HFFc6 (cell line): ENCODE measurements around the gene ATXN10. TPM values are rescaled to one million over a fixed set of nuclear protein-coding genes. Genes with fewer than 3 reads are reported as not detected.

Experiments
- DNase-seq: peaks from one replicate; pipeline ENCODE4 v3.0.0-alpha.2; 2018
- H3K27ac Mint-ChIP-seq: 2 replicates; pipeline ENCODE4 v1.8.0; 2020; ENCODE audit warnings: mild to moderate bottlenecking, mixed read lengths
- H3K27me3 Mint-ChIP-seq: 2 replicates; pipeline ENCODE4 v1.8.0; 2021; ENCODE audit warnings: mild to moderate bottlenecking, moderate library complexity, mixed read lengths; ENCODE audit not compliant: insufficient read depth
- H3K36me3 Mint-ChIP-seq: 2 replicates; pipeline ENCODE4 v1.8.0; 2021; ENCODE audit warnings: low read depth, mixed read lengths
- H3K4me1 Mint-ChIP-seq: 2 replicates; pipeline ENCODE4 v1.8.0; 2020; ENCODE audit warnings: low read depth, mixed read lengths
- H3K4me3 Mint-ChIP-seq: 2 replicates; pipeline ENCODE4 v1.8.0; 2020; ENCODE audit warnings: mild to moderate bottlenecking, moderate library complexity, mixed read lengths
- H3K9me3 Mint-ChIP-seq: 2 replicates; pipeline ENCODE4 v1.8.0; 2020; ENCODE audit warnings: mild to moderate bottlenecking, mixed read lengths
- total RNA-seq, 6 experiments: library from RNA; stranded (reverse); fragmentation: NEBNext Ultra II Directional; extraction: Animal tissue kit (Norgen Biotek cat#: 25700); gene quantifications; 2 replicates in 1 of 6; 3 replicates in 5 of 6; pipeline ENCODE4 v1.2.3, GENCODE V29; 2021
- TF ChIP-seq, protein P1 (sequence below): fragments of 200-600 bp; sonication (generic); IDR thresholded peaks from 2 replicates; pipeline ENCODE4 v1.5.0; 2021; ENCODE audit warnings: antibody characterized with exemption, mild to moderate bottlenecking

The ATXN10 gene
- total RNA-seq, 6 experiments from 2014 or later: 287 to 426 (median 370) TPM

DNA sequence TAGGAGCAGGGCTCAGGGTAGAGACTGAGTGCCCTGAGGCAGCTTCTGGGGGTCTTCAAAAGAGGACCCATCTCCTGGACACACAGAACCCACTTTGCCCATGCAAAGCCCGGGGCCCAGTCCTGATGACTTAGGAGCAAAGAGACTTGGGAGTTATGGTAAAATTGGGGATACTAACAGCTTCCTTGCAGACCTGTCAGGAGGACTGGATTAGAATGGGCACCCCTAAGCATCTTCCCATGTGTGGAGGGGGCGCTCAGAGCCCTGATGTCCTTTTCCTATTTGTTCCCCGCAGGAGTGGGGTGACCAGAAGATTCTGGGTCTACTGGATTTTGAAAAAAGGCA, 205.4 kb downstream of the ATXN10 start:
- TF ChIP-seq, protein P1, sequence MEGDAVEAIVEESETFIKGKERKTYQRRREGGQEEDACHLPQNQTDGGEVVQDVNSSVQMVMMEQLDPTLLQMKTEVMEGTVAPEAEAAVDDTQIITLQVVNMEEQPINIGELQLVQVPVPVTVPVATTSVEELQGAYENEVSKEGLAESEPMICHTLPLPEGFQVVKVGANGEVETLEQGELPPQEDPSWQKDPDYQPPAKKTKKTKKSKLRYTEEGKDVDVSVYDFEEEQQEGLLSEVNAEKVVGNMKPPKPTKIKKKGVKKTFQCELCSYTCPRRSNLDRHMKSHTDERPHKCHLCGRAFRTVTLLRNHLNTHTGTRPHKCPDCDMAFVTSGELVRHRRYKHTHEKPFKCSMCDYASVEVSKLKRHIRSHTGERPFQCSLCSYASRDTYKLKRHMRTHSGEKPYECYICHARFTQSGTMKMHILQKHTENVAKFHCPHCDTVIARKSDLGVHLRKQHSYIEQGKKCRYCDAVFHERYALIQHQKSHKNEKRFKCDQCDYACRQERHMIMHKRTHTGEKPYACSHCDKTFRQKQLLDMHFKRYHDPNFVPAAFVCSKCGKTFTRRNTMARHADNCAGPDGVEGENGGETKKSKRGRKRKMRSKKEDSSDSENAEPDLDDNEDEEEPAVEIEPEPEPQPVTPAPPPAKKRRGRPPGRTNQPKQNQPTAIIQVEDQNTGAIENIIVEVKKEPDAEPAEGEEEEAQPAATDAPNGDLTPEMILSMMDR: no peak
- no peak for DNase-seq
- peaks cover 59% of the 10 kb centered on the region for H3K27me3 Mint-ChIP-seq
- peaks cover 15% of the 10 kb centered on the region for H3K9me3 Mint-ChIP-seq
- no peaks in the 10 kb centered on the region for H3K4me1 Mint-ChIP-seq
- no peak overlapping the region for H3K4me3 Mint-ChIP-seq
- H3K27ac Mint-ChIP-seq: no peak overlapping the region
- peaks cover 9% of the 10 kb centered on the region for H3K36me3 Mint-ChIP-seq

DNA sequence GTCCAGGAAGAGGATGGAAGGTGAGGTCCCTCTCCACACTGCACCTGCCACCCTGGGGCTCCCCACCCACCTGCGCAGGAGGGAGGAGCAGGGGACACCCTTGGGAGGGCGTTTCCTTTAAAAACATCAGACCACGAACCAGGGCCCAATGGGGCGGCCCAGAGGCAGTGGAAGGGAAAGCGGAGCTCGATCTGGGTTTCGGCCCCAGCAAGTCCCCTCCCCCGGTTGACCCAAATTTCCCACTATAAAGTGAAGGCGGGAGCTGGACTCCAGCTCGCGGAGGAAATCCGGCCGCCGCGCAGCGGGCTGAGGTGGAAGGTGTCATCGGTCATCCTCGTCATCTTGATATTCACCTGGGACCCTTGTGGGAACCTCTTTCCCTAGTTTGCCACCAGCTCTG, 206.0 kb downstream of the ATXN10 start:
- no peak for DNase-seq
- no peaks in the 10 kb centered on the region for H3K4me1 Mint-ChIP-seq
- H3K27me3 Mint-ChIP-seq: peaks cover 61% of the 10 kb centered on the region
- H3K27ac Mint-ChIP-seq: no peak overlapping the region
- no peak overlapping the region for H3K4me3 Mint-ChIP-seq
- H3K36me3 Mint-ChIP-seq: peaks cover 8% of the 10 kb centered on the region
- TF ChIP-seq, protein P1: no peak
- peaks cover 10% of the 10 kb centered on the region for H3K9me3 Mint-ChIP-seq

GRCh38 chr22:45878051-45878781, 206.6 kb downstream of the ATXN10 start:
- Mint-ChIP-seq H3K27ac (no peak overlapping the region), H3K9me3 (peaks cover 4% of the 10 kb centered on the region), H3K27me3 (peaks cover 56% of the 10 kb centered on the region), H3K4me1 (no peaks in the 10 kb centered on the region), H3K36me3 (peaks cover 2% of the 10 kb centered on the region), H3K4me3 (no peak overlapping the region)
- no peak for DNase-seq
- TF ChIP-seq, protein P1: no peak

DNA sequence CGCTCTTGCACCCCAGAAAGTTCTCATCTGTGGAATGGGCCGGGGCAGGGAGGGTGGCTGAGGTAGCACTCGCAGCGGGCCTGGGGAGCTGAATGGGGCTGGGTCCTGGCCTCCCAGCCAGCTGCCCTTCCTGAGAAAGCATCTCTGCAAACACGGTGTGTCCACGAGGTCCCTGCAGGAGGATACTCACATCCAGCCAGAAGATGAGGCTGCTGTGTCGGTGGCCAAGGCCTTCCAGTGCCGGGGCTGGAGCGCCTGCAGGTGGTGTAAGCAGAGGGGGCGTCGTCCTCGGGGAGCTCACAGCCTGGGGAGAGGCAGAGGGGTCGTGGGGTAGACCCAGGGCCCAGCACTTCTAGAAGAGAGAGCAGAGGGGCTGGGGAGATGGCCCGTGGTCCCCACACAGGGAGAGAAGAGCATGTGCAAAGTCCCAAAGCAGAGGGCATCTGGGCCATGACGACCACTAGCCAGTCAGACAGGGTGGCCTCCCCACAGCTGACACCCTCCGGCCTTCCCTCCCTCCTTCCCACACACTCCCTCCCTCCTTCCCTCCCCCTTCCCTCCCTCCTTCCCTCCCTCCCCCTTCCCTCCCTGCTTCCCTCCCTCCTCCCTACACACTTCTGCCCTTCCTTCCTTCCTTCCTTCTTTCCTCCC, 207.4 kb downstream of the ATXN10 start:
- no peaks in the 10 kb centered on the region for H3K9me3 Mint-ChIP-seq
- H3K36me3 Mint-ChIP-seq: no peaks in the 10 kb centered on the region
- no peaks in the 10 kb centered on the region for H3K4me1 Mint-ChIP-seq
- peaks cover 56% of the 10 kb centered on the region for H3K27me3 Mint-ChIP-seq
- no peak overlapping the region for H3K4me3 Mint-ChIP-seq
- no peak for DNase-seq
- TF ChIP-seq, protein P1: no peak
- H3K27ac Mint-ChIP-seq: no peak overlapping the region

DNA sequence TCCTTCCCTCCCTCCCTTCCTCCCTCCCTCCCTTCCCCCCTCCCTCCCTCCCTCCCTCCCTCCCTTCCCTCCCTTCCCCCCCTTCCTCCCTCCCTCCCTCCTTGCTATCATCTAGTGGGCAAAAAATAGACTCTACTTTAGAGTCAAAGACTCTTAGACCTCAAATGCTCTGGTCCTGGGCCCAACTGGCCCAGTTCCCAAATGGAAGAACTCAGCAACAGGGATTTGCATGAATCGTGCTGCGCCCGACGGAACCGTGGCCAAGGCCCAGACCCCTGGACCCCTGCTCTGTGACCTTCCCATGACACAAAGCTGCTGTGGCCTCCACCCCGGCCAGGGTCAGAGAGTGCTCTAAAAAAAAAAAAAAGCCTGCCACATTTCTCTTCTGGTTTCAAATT, 207.9 kb downstream of the ATXN10 start:
- TF ChIP-seq, protein P1: no peak
- Mint-ChIP-seq H3K4me1 (no peaks in the 10 kb centered on the region), H3K36me3 (no peaks in the 10 kb centered on the region), H3K27ac (no peak overlapping the region), H3K27me3 (peaks cover 50% of the 10 kb centered on the region), H3K9me3 (no peaks in the 10 kb centered on the region), H3K4me3 (no peak overlapping the region)
- DNase-seq: no peak
